ENCODE results near the gene TOMM20L.

Gene TOMM20L

GRCh38 chr14:58430156-58430555 is 34.4 kb downstream of the TOMM20L start:
- H3K27ac ChIP-seq (replicated peaks; ENCODE audit: low read length) = no peak overlapping the region
- DNase-seq (ENCODE audit: low spot score) = no peak
- no CpG with 5 or more reads among the region's 1 CpG for WGBS, 2 donors (ENCODE audit: extremely low coverage in 2 of 2, insufficient read length in 2 of 2, insufficient replicate concordance in 1 of 2)

DNA sequence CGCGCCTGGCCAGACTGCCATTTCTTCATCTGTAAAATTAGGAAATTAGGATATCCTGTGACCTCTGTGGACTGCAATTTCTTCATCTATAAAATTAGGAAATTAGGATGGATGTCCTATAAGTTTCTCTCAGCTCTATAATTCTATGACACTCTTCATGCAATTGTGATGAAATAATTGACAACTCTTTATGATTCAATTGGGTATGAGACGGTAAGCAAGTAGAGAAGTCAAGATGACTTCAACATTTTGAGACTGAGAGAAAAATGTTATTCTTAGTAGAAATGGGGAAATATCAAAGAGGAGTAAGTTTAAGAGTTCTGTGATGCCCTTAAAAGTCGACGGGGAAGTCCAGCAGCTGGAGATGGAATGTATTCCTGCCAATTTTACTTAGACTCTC is 43.7 kb downstream of the TOMM20L start:
- no peak overlapping the region for H3K4me3 ChIP-seq (ENCODE audit: low read length in 2 of 2)
- DNase-seq (ENCODE audit: low spot score) = no peak
- H3K27ac ChIP-seq (replicated peaks; ENCODE audit: low read length) = no peak overlapping the region
- no peak overlapping the region for H2BK5ac ChIP-seq (ENCODE audit: low read length)
- peaks cover 3 to 97% of the 10 kb centered on the region in 2 donors for H3K36me3 ChIP-seq (replicated peaks in 1 of 2; ENCODE audit: control insufficient read depth in 2 of 2, insufficient read depth in 2 of 2, low read length in 2 of 2)
- H3K4me1 ChIP-seq (ENCODE audit: control insufficient read depth in 2 of 2, insufficient read depth in 1 of 2, low read depth in 1 of 2, low read length in 2 of 2) = no peaks in the 10 kb centered on the region
- no peak overlapping the region for H3K9ac ChIP-seq (ENCODE audit: low read depth, low read length, poor library complexity)
- H3K18ac ChIP-seq (ENCODE audit: low read length) = no peak overlapping the region
- WGBS, 2 donors (ENCODE audit: extremely low coverage in 2 of 2, insufficient read length in 2 of 2, insufficient replicate concordance in 1 of 2) = no CpG with 5 or more reads among the region's 5 CpGs
- H2AFZ ChIP-seq (ENCODE audit: low read length) = no peak overlapping the region
- H3K4ac ChIP-seq (ENCODE audit: low read length) = no peak overlapping the region
- H2BK120ac ChIP-seq (ENCODE audit: low read depth, low read length) = no peak overlapping the region
- no peak overlapping the region for H2AK5ac ChIP-seq (ENCODE audit: low read depth, low read length)
- no peak overlapping the region for H2BK15ac ChIP-seq (ENCODE audit: low read length)
- H4K91ac ChIP-seq (ENCODE audit: low read depth, low read length, poor library complexity) = no peak overlapping the region
- no peaks in the 10 kb centered on the region for H3K79me1 ChIP-seq (ENCODE audit: low read depth, low read length)
- H2BK12ac ChIP-seq (ENCODE audit: low read length) = no peak overlapping the region
- H4K8ac ChIP-seq (ENCODE audit: low read depth, low read length) = no peak overlapping the region
- no peaks in the 10 kb centered on the region for H3K9me3 ChIP-seq (replicated peaks in 1 of 2; ENCODE audit: control insufficient read depth in 2 of 2, insufficient read depth in 1 of 2, low read depth in 1 of 2, low read length in 2 of 2)
- no peak overlapping the region for H3K4me2 ChIP-seq (ENCODE audit: insufficient read depth, low read length, poor library complexity, severe bottlenecking)
- no peaks in the 10 kb centered on the region for H3K27me3 ChIP-seq (ENCODE audit: control insufficient read depth in 3 of 3, insufficient read depth in 3 of 3, low read depth in 1 of 3, low read length in 3 of 3)
- no peak overlapping the region for H3K14ac ChIP-seq (ENCODE audit: low read length)
- H3K23ac ChIP-seq (ENCODE audit: low read depth, low read length, poor library complexity) = no peak overlapping the region

More at GRCh38 chr14:58430156-58430555, 34.4 kb downstream of the TOMM20L start:
- Histone ChIP-seq H2BK120ac (ENCODE audit: low read depth, low read length) (no peak overlapping the region), H4K91ac (ENCODE audit: low read depth, low read length, poor library complexity) (no peak overlapping the region), H3K9ac (ENCODE audit: low read depth, low read length, poor library complexity) (no peak overlapping the region), H3K79me1 (ENCODE audit: low read depth, low read length) (peaks cover 3% of the 10 kb centered on the region), H3K9me3 (replicated peaks in 1 of 2; ENCODE audit: control insufficient read depth in 2 of 2, insufficient read depth in 1 of 2, low read depth in 1 of 2, low read length in 2 of 2) (no peaks in the 10 kb centered on the region), H3K23ac (ENCODE audit: low read depth, low read length, poor library complexity) (no peak overlapping the region), H2AFZ (ENCODE audit: low read length) (no peak overlapping the region), H3K14ac (ENCODE audit: low read length) (no peak overlapping the region), H3K4me2 (ENCODE audit: insufficient read depth, low read length, poor library complexity, severe bottlenecking) (no peak overlapping the region), H3K4ac (ENCODE audit: low read length) (no peak overlapping the region), H3K36me3 (replicated peaks in 1 of 2; ENCODE audit: control insufficient read depth in 2 of 2, insufficient read depth in 2 of 2, low read length in 2 of 2) (peaks cover 3 to 57% of the 10 kb centered on the region in 2 donors), H3K18ac (ENCODE audit: low read length) (no peak overlapping the region), H4K8ac (ENCODE audit: low read depth, low read length) (no peak overlapping the region), H3K27me3 (ENCODE audit: control insufficient read depth in 3 of 3, insufficient read depth in 3 of 3, low read depth in 1 of 3, low read length in 3 of 3) (no peaks in the 10 kb centered on the region), H2AK5ac (ENCODE audit: low read depth, low read length) (no peak overlapping the region), H3K4me1 (ENCODE audit: control insufficient read depth in 2 of 2, insufficient read depth in 1 of 2, low read depth in 1 of 2, low read length in 2 of 2) (peaks cover 0 to 6% of the 10 kb centered on the region in 2 donors), H2BK15ac (ENCODE audit: low read length) (no peak overlapping the region), H2BK12ac (ENCODE audit: low read length) (no peak overlapping the region), H2BK5ac (ENCODE audit: low read length) (no peak overlapping the region), H3K4me3 (ENCODE audit: low read length in 2 of 2) (no peak overlapping the region)

GRCh38 chr14:58444627-58445026 is 48.9 kb downstream of the TOMM20L start:
- no peak for DNase-seq (ENCODE audit: low spot score)
- Histone ChIP-seq H3K79me1 (ENCODE audit: low read depth, low read length) (no peaks in the 10 kb centered on the region), H3K4ac (ENCODE audit: low read length) (no peak overlapping the region), H3K4me3 (ENCODE audit: low read length in 2 of 2) (no peak overlapping the region), H4K91ac (ENCODE audit: low read depth, low read length, poor library complexity) (no peak overlapping the region), H3K27me3 (ENCODE audit: control insufficient read depth in 3 of 3, insufficient read depth in 3 of 3, low read depth in 1 of 3, low read length in 3 of 3) (no peaks in the 10 kb centered on the region), H3K9me3 (replicated peaks in 1 of 2; ENCODE audit: control insufficient read depth in 2 of 2, insufficient read depth in 1 of 2, low read depth in 1 of 2, low read length in 2 of 2) (no peaks in the 10 kb centered on the region), H2AK5ac (ENCODE audit: low read depth, low read length) (no peak overlapping the region), H3K27ac (replicated peaks; ENCODE audit: low read length) (no peak overlapping the region), H4K8ac (ENCODE audit: low read depth, low read length) (no peak overlapping the region), H3K18ac (ENCODE audit: low read length) (no peak overlapping the region), H2AFZ (ENCODE audit: low read length) (no peak overlapping the region), H2BK12ac (ENCODE audit: low read length) (no peak overlapping the region), H3K9ac (ENCODE audit: low read depth, low read length, poor library complexity) (no peak overlapping the region), H2BK15ac (ENCODE audit: low read length) (no peak overlapping the region), H2BK120ac (ENCODE audit: low read depth, low read length) (no peak overlapping the region), H2BK5ac (ENCODE audit: low read length) (no peak overlapping the region), H3K36me3 (replicated peaks in 1 of 2; ENCODE audit: control insufficient read depth in 2 of 2, insufficient read depth in 2 of 2, low read length in 2 of 2) (peaks cover 13 to 96% of the 10 kb centered on the region in 2 donors), H3K4me2 (ENCODE audit: insufficient read depth, low read length, poor library complexity, severe bottlenecking) (no peak overlapping the region), H3K14ac (ENCODE audit: low read length) (no peak overlapping the region), H3K23ac (ENCODE audit: low read depth, low read length, poor library complexity) (no peak overlapping the region), H3K4me1 (ENCODE audit: control insufficient read depth in 2 of 2, insufficient read depth in 1 of 2, low read depth in 1 of 2, low read length in 2 of 2) (no peaks in the 10 kb centered on the region)
- no CpG with 5 or more reads among the region's 5 CpGs for WGBS, 2 donors (ENCODE audit: extremely low coverage in 2 of 2, insufficient read length in 2 of 2, insufficient replicate concordance in 1 of 2)

- no CpG with 5 or more reads among the region's 9 CpGs for WGBS, 2 donors (ENCODE audit: extremely low coverage in 2 of 2, insufficient read length in 2 of 2, insufficient replicate concordance in 1 of 2)
- H3K4me3 ChIP-seq (ENCODE audit: low read length in 2 of 2) = no peak overlapping the region
- no peak overlapping the region for H3K27ac ChIP-seq (replicated peaks; ENCODE audit: low read length)
Observed at GRCh38 chr14:58455593-58456265, 60.0 kb downstream of the TOMM20L start.

More at GRCh38 chr14:58455593-58456265, 60.0 kb downstream of the TOMM20L start:
- Histone ChIP-seq H3K4me1 (ENCODE audit: control insufficient read depth in 2 of 2, insufficient read depth in 1 of 2, low read depth in 1 of 2, low read length in 2 of 2) (no peaks in the 10 kb centered on the region), H3K9me3 (replicated peaks in 1 of 2; ENCODE audit: control insufficient read depth in 2 of 2, insufficient read depth in 1 of 2, low read depth in 1 of 2, low read length in 2 of 2) (no peaks in the 10 kb centered on the region), H2AFZ (ENCODE audit: low read length) (no peak overlapping the region), H3K18ac (ENCODE audit: low read length) (no peak overlapping the region), H4K8ac (ENCODE audit: low read depth, low read length) (no peak overlapping the region), H3K79me1 (ENCODE audit: low read depth, low read length) (peaks cover 2% of the 10 kb centered on the region), H3K4ac (ENCODE audit: low read length) (no peak overlapping the region), H3K36me3 (replicated peaks in 1 of 2; ENCODE audit: control insufficient read depth in 2 of 2, insufficient read depth in 2 of 2, low read length in 2 of 2) (peaks cover 9 to 100% of the 10 kb centered on the region in 2 donors), H2BK5ac (ENCODE audit: low read length) (no peak overlapping the region), H4K91ac (ENCODE audit: low read depth, low read length, poor library complexity) (no peak overlapping the region), H2BK12ac (ENCODE audit: low read length) (no peak overlapping the region), H3K9ac (ENCODE audit: low read depth, low read length, poor library complexity) (no peak overlapping the region), H2BK15ac (ENCODE audit: low read length) (no peak overlapping the region), H3K27me3 (ENCODE audit: control insufficient read depth in 3 of 3, insufficient read depth in 3 of 3, low read depth in 1 of 3, low read length in 3 of 3) (no peaks in the 10 kb centered on the region), H3K23ac (ENCODE audit: low read depth, low read length, poor library complexity) (no peak overlapping the region), H2BK120ac (ENCODE audit: low read depth, low read length) (no peak overlapping the region), H3K14ac (ENCODE audit: low read length) (no peak overlapping the region), H3K4me2 (ENCODE audit: insufficient read depth, low read length, poor library complexity, severe bottlenecking) (no peak overlapping the region), H2AK5ac (ENCODE audit: low read depth, low read length) (no peak overlapping the region)
- no peak for DNase-seq (ENCODE audit: low spot score)

Data from neuronal stem cell (in vitro differentiated cells).